ENCODE data around the gene C2orf80. TPM values are rescaled to one million over a fixed set of nuclear protein-coding genes. Genes with fewer than 3 reads are reported as not detected.
"Not testable (repeated sequence)": the region's sequence is repeated elsewhere in the genome, so short reads cannot be mapped to it uniquely, and the experiment has no call there.

The C2orf80 gene
- total RNA-seq, 2 experiments from 2014 or later, result not detected

DNA sequence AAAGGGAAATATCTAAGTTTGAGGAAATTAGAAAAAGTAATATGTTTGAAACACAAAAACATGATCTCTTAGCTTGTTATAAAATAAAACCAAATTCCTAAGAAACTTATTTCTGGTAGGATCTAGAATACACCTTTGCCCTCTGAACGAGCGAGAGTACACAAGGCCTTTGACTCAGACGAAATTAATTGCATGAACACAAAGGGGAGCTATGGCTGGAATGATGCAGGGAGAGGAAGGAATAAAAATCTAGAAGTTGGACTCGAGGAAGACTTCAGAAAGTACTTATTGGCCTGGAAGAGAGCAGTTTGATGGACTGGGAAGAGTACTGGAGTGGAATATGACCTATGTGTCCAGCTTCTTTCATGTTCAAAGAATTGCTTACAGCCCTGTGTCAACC is 64.6 kb downstream of the C2orf80 start:
- intact Hi-C loops (cut with micrococcal nuclease), result no loop called here
- no peaks in the 10 kb centered on the region for H3K9me3 Mint-ChIP-seq
- H3K4me3 Mint-ChIP-seq, result no peak overlapping the region
- peaks cover 29% of the 10 kb centered on the region for H3K27me3 Mint-ChIP-seq (ENCODE audit: low read depth)
- H3K4me1 Mint-ChIP-seq (ENCODE audit: low read depth), result peaks cover 6% of the 10 kb centered on the region
- CTCF ChIA-PET, result interaction anchor here (1.2 kb wide), 1 partner anchor 23 kb away, joined by 3 read pairs; no protein-coding TSS in a partner anchor
- no peak for DNase-seq
- no peak overlapping the region for H3K27ac Mint-ChIP-seq
- H3K36me3 Mint-ChIP-seq (ENCODE audit: low read depth), result no peaks in the 10 kb centered on the region

- H3K36me3 Mint-ChIP-seq (ENCODE audit: low read depth); H3K4me1 Mint-ChIP-seq (ENCODE audit: low read depth); H3K27ac Mint-ChIP-seq; intact Hi-C loops (cut with micrococcal nuclease); DNase-seq; H3K9me3 Mint-ChIP-seq: not testable (repeated sequence)
- Mint-ChIP-seq H3K4me3 (peak within 1 kb of the TSS; percentile 45), H3K27me3 (ENCODE audit: low read depth) (peaks cover 29% of the 10 kb centered on the region)
- CTCF ChIA-PET, result interaction anchor here (1.2 kb wide), 1 partner anchor 22 kb away, joined by 3 read pairs; no protein-coding TSS in a partner anchor
These were observed 65.7 kb downstream of the C2orf80 start, which contains the start of gene CRYGD for GRCh38 chr2:208124013-208124715. Gene CRYGD (minus strand): TSS chr2:208124524. CDS start chr2:208124473, 51 bp downstream.

GRCh38 chr2:208122248-208122647 is 67.6 kb downstream of the C2orf80 start:
- no peaks in the 10 kb centered on the region for H3K36me3 Mint-ChIP-seq (ENCODE audit: low read depth)
- peaks cover 6% of the 10 kb centered on the region for H3K4me1 Mint-ChIP-seq (ENCODE audit: low read depth)
- no peaks in the 10 kb centered on the region for H3K9me3 Mint-ChIP-seq
- intact Hi-C loops (cut with micrococcal nuclease), result no loop called here
- H3K27me3 Mint-ChIP-seq (ENCODE audit: low read depth), result peaks cover 23% of the 10 kb centered on the region
- no peak for DNase-seq
- H3K27ac Mint-ChIP-seq, result no peak overlapping the region
- no peak overlapping the region for H3K4me3 Mint-ChIP-seq
- CTCF ChIA-PET, result interaction anchor here (0.9 kb wide), 1 partner anchor 53 kb away, joined by 4 read pairs; no protein-coding TSS in a partner anchor

DNA sequence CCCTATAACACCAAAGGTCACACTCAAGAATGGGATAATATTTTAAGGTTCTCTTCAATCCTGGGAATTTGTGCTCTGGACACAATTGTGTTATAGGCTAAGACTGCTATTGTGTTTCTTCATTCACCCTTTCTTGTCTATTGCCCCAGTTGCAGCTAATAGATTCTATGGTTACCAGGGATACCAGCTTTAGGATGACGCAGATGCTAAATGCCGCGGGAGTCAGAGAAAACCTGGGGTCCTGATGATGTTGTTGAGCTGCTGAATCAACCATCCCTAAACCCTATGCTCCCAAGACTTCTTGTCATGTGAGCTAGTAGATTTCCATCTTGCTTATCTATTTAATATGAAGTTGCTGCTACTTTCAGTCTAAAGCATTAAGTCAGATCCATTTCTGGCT is 70.9 kb downstream of the C2orf80 start:
- CTCF ChIA-PET, result interaction anchor here (0.6 kb wide), 1 partner anchor 346 kb away, joined by 5 read pairs; no protein-coding TSS in a partner anchor
- Mint-ChIP-seq H3K4me1 (ENCODE audit: low read depth) (peaks cover 2% of the 10 kb centered on the region), H3K9me3 (no peaks in the 10 kb centered on the region), H3K4me3 (no peak overlapping the region), H3K36me3 (ENCODE audit: low read depth) (no peaks in the 10 kb centered on the region), H3K27ac (no peak overlapping the region), H3K27me3 (ENCODE audit: low read depth) (peaks cover 9% of the 10 kb centered on the region)
- intact Hi-C loops (cut with micrococcal nuclease), result no loop called here
- DNase-seq, result no peak

GRCh38 chr2:208117390-208117789 is 72.4 kb downstream of the C2orf80 start:
- DNase-seq; H3K4me3 Mint-ChIP-seq; intact Hi-C loops (cut with micrococcal nuclease); H3K27me3 Mint-ChIP-seq (ENCODE audit: low read depth); H3K9me3 Mint-ChIP-seq; H3K36me3 Mint-ChIP-seq (ENCODE audit: low read depth); H3K4me1 Mint-ChIP-seq (ENCODE audit: low read depth); H3K27ac Mint-ChIP-seq: not testable (repeated sequence)
- CTCF ChIA-PET, result interaction anchor here (0.6 kb wide), 1 partner anchor 17 kb away, joined by 3 read pairs; no protein-coding TSS in a partner anchor

Other genes starting within 250 kb of the C2orf80 start
- 1 to 10 TPM; 6.5 to 7.0 TPM for gene PLEKHM3, start 164.5 kb downstream of the C2orf80 start, total RNA-seq
- gene CRYGD, start 65.5 kb downstream of the C2orf80 start, total RNA-seq, result not detected
- not detected for gene CRYGC, start 60.2 kb downstream of the C2orf80 start, total RNA-seq
- not detected for gene CRYGB, start 43.9 kb downstream of the C2orf80 start, total RNA-seq
- not detected for gene CRYGA, start 26.4 kb downstream of the C2orf80 start, total RNA-seq
- gene IDH1, start 65.0 kb upstream of the C2orf80 start, total RNA-seq, result 10 to 100 TPM; 18.5 to 21.9 TPM
- gene PIKFYVE, start 76.2 kb upstream of the C2orf80 start, total RNA-seq, result 10 to 100 TPM; 20.2 to 22.4 TPM
- not detected for gene PTH2R, start 216.8 kb upstream of the C2orf80 start, total RNA-seq

Measured in activated naive CD4-positive, alpha-beta T cell treated with anti-CD3 and anti-CD28 coated beads for 36 hours (primary cell).